Testis (tissue), 2 donors: ENCODE measurements around the gene HOOK2.

Source experiments
- CTCF ChIP-seq, 3 experiments: fragments of 450-650 bp in 2 of 3; fragments of 200-600 bp in 1 of 3; sonication (generic) in 1 of 3; IDR thresholded peaks; one replicate each; pipeline ENCODE4 v1.5.1; 2016 to 2019; ENCODE audit warnings: antibody characterized with exemption in 3 of 3, mild to moderate bottlenecking in 2 of 3, moderate library complexity in 1 of 3
- POLR2A ChIP-seq: fragments of 450-650 bp; IDR thresholded peaks from one replicate; pipeline ENCODE4 v1.6.1; 2017; ENCODE audit warnings: antibody characterized with exemption, mild to moderate bottlenecking, moderate library complexity

GRCh38 chr19:12782424-12783290 lies 7.3 kb upstream of the HOOK2 start:
- TF ChIP-seq CTCF (IDR thresholded peaks at IDR 0.05) (no peak), POLR2A (no peak)
